HG02623 (cell line): Measurements from ENCODE around the gene BANP.
"Not testable (repeated sequence)": the region's sequence is repeated elsewhere in the genome, so short reads cannot be mapped to it uniquely, and the experiment has no call there.

Source experiments
- ATAC-seq: cut with Tn5 transposase; IDR thresholded peaks from one replicate; pipeline ENCODE4 v1.9.1; 2021; ENCODE audit warnings: moderate library complexity; ENCODE audit not compliant: unreplicated experiment

Gene BANP

GRCh38 chr16:88044121-88044581 lies 92.9 kb downstream of the BANP start:
- ATAC-seq, result peak; percentile 49

DNA sequence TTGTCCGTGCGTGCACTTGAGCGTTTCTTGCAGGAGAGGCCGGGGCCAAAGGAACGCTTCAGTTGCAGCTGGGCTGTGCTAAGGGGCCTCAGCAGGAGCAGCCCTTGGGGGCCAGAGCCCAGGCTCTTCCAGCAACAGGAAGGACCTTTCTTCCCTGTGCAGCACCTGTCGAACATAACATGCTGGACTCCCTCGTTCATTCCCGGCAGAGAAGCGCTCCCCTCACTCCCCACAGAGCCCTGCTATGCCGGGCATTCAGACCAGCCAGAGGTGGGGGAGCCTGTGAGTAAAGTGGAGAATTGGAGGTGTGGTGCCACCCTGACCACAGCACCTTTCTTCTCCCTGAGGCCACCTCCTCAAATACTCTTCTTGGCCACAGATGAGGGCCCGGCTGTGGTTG lies 94.1 kb downstream of the BANP start:
- not testable (repeated sequence) for ATAC-seq

DNA sequence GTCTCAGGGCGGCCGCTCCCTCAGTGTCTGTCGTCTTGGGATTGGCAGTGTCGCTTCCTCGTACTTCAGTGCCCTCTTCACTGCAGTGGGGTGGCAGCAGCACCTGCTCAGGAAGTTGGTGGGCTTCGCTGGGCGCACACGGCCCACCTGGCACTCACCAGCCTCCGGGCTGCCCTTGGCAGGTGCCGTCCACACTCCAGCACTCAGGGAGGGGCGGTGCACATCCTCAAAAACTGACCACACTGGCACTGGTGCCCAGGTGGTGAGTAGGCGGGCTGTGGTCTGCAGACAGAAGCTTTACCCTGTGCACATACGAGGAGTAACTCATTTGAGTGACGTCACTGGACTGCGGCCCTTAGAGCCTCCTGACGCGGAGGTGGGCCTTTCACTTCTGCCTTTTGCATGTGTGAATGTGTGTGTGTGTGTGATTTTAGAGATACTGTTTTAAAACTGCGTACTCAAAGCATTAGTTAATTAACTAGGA lies 94.6 kb downstream of the BANP start:
- peak; percentile 72 for ATAC-seq

DNA sequence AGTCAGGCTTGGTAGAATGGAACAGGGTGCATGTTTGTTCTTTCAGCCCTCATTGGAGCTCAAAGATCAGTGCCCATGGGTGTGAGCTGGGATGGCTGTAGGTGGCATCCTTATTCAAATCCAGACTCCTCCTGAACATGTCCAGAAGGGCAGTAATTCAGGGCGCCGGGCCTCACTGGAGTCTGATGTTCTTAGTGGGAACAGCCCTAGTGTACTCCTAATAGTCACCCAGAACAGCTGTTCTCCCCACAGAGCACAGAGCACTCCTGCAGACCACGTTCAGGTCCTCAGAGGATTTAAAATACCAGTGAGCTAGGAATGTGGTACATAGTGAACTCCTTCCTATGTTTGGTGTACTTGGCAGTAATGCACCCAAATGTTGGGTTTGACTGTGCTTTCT lies 96.2 kb downstream of the BANP start:
- no peak for ATAC-seq

GRCh38 chr16:88048985-88049384 lies 97.8 kb downstream of the BANP start:
- no peak for ATAC-seq

GRCh38 chr16:88049561-88050545 lies 98.6 kb downstream of the BANP start:
- ATAC-seq, result no peak

- ATAC-seq, result no peak
Observed at GRCh38 chr16:88050952-88051660, 99.9 kb downstream of the BANP start.

- no peak for ATAC-seq
Observed at GRCh38 chr16:88052661-88053060, 101.4 kb downstream of the BANP start.

DNA sequence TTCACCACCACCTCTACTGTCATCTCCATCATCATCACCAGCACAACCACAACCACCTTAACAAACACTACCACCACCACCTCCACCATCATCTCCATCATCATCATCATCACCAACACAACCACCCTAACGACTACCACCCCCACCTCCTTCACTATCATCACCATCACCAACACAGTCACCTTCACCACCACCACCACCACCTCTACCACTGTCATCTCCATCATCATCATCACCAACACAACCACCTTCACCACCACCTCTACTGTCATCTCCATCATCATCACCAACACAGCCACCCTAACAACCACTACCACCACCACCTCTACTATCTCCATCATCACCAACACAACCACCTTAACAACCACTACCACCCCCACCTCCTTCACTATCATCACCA lies 102.2 kb downstream of the BANP start:
- not testable (repeated sequence) for ATAC-seq

DNA sequence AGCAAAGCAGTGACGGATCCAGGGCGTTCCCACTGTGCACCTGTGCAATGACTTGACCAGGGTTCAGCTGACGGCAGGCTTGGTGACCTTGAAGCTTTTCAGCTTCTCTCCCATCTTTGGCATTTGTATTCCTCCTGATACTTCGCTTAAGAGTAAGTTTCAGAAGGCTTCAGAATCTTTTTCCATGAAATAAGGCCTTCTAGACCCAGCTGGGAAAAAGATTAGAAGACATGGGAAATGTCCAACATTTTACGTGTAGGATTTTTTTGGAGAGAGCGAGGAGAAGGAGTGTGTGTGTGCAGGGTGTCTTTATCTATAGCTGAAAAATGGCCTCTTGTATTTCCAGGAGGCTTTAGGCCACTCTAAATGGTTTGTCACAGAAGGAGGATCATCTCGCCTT lies 104.1 kb downstream of the BANP start:
- ATAC-seq, result no peak

DNA sequence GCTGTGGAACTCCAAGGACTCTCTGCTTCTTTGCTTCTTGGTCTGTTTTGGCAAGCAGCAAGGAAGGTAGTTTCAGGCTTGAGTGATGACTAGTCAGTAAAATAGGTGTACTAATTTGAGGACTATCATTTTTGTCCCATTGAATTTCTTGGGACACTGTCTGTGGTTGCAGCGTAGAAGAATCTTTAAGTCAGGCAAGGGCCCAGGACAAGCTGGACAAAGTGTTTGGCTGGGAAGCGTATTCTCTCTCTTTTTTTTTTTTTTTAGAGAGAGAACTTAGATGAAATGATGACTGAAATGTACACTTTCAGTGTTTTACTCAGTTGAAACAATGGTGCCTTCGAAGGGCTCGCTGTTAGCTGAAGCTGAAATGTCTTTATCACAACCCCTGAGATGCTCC lies 105.0 kb downstream of the BANP start:
- ATAC-seq, result no peak

DNA sequence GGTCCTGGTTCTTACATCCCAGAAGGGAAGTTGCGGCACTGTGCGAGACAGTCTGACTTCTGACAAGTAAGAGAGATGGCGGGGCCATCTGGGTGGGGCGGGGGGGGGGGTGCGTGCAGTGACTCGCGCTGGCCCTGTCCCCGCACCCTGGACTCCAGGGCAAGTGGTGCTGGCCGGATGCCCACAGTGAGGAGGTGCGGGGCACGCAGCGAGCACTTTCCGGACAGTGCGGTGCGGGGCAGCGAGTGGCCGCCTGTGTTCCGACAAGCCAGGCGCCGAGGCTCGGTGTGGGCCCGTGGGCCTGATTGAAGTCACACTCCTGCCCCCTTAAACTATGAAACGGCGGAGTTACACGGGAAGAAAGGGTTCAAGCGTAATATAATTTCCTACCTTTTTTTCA lies 106.4 kb downstream of the BANP start:
- no peak for ATAC-seq

- no peak for ATAC-seq
Observed at GRCh38 chr16:88058136-88058535, 106.9 kb downstream of the BANP start.

DNA sequence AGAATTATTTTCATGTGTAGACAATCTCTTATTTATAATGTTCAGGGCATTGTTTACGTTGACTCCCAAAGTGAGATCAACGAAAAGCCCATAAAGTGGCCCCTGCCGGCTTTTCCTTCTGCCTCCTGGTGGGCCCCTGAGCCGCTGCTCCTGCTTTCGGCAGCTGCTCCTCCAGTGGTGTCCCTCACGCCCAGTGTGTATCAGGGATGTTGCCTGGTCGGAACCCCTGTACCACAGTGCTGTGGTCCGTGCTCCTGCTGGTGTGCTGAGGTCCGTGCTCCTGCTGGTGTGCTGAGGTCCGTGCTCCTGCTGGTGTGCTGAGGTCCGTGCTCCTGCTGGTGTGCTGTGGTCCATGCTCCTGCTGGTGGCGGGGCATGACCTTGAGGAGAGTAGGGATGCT lies 107.6 kb downstream of the BANP start:
- ATAC-seq, result no peak

GRCh38 chr16:88059701-88060386 lies 108.6 kb downstream of the BANP start:
- no peak for ATAC-seq

DNA sequence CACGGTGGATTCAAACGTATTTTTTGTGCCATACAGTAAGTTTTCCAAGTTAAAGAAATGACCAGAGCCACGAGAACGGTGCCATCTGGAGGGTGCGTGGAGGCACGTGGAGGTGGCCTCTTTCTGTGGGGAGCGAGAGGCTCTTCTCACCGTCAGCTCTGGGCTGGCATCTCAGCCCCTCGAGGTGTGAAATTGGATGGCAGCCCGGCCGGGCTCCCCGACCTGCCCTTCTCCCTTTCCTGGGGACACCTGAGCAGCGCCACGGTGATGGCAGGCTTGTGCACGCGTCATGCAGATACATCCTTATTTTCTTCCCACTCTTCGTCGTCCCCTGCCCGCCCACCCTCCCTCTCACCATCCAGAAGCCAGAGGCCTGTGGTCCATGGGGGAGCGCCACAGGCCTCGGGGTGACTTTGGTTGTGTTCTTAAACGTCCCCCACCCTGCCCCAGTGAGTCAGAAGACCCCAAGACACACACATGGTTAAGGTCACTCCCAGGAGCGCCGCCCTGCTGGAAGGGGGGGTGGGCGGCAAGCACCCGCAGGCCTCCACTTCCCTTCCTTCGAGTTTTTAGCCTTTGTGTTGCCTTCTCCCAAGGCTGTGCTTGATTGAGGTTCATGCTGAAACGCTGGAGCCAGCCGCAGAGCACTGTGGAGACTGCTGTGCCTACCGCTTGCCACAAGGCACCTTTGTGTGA lies 109.4 kb downstream of the BANP start:
- no peak for ATAC-seq

DNA sequence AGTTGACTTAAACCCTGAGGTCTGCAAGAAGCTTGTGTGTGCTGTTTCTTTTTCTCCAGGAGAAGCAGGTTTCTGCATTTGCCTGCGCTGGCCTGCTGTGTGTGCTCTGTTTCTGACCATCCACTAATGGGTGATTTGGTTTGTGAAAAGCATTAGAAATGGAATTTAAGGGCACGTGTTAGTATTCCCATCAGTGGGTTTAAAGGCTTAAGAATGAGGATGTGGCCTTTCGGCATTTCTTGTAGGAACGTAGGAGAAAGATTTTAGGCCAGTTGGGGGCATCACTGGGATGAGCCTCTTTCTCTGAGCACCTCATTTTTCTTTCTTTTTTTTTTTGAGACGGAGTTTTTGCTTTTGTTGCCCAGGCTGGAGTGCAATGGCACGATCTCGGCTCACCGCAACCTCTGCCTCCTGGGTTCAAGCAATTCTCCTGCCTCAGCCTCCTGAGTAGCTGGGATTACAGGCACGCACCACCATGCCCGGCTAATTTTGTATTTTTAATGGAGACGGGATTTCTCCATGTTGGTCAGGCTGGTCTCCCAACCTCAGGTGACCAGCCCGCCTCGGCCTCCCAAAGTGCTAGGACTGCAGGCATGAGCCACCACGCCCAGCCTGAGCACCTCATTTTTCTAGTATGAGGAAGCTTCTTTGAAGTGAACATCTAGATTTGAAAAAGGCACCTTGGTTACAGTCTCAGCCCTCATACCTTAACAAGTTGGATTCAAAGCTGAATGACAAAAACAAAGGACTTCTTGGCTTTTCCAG lies 110.3 kb downstream of the BANP start:
- no peak for ATAC-seq

- no peak for ATAC-seq
Observed at GRCh38 chr16:88062341-88063210, 111.3 kb downstream of the BANP start.

GRCh38 chr16:88063211-88063773 lies 112.1 kb downstream of the BANP start:
- ATAC-seq, result no peak
